PC-9 (cell line): Measurements from ENCODE around the gene KIF16B.

Source experiments
- EZH2 ChIP-seq: fragments of 200-600 bp; sonication (generic); IDR thresholded peaks from 2 replicates; pipeline ENCODE4 v1.8.0; 2017; ENCODE audit warnings: antibody characterized with exemption, low read depth
- TF ChIP-seq, protein P1 (sequence below): fragments of 200-600 bp; sonication (generic); conservative IDR thresholded peaks from 2 replicates; pipeline ENCODE4 v1.6.1; 2017; ENCODE audit warnings: mixed run types, antibody characterized with exemption, mild to moderate bottlenecking, moderate library complexity

DNA sequence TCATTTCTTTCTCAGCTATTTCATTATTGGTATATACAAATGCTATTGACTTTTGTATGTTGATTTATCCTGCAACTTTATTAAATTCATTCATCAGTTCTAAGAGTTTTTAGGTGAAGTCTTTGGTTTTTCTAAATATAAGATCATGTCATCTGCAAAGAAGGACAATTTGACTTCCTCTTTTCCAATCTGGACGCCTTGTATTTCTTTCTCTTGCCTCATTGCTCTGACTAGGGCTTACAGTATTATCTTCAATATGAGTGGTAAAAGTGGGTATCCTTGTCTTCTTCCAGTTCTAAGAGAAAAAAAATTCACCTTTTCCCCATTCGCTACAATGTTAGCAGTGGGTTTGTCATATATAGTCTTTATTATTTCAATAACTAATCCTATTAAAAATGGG is 38.0 kb downstream of the KIF16B start:
- TF ChIP-seq, protein P1, sequence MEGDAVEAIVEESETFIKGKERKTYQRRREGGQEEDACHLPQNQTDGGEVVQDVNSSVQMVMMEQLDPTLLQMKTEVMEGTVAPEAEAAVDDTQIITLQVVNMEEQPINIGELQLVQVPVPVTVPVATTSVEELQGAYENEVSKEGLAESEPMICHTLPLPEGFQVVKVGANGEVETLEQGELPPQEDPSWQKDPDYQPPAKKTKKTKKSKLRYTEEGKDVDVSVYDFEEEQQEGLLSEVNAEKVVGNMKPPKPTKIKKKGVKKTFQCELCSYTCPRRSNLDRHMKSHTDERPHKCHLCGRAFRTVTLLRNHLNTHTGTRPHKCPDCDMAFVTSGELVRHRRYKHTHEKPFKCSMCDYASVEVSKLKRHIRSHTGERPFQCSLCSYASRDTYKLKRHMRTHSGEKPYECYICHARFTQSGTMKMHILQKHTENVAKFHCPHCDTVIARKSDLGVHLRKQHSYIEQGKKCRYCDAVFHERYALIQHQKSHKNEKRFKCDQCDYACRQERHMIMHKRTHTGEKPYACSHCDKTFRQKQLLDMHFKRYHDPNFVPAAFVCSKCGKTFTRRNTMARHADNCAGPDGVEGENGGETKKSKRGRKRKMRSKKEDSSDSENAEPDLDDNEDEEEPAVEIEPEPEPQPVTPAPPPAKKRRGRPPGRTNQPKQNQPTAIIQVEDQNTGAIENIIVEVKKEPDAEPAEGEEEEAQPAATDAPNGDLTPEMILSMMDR, result no peak
- TF ChIP-seq EZH2, result no peak
